Transverse colon (tissue), 3 donors: Measurements from ENCODE around the gene DMRT2.

Source experiments
- CTCF ChIP-seq, 5 experiments: fragments of 200-600 bp in 3 of 5; fragments of 450-650 bp in 2 of 5; sonication (generic) in 3 of 5; IDR thresholded peaks; 1 replicate in 2 of 5; 2 replicates in 3 of 5; pipeline ENCODE4 v1.5.1; 2016 to 2017; ENCODE audit warnings: antibody characterized with exemption in 5 of 5, inconsistent platforms in 3 of 5, mild to moderate bottlenecking in 2 of 5, moderate library complexity in 1 of 5
- POLR2A ChIP-seq: fragments of 450-650 bp; IDR thresholded peaks from one replicate; pipeline ENCODE4 v1.6.1; 2016; ENCODE audit warnings: antibody characterized with exemption, mild to moderate bottlenecking, moderate library complexity

- TF ChIP-seq CTCF (IDR thresholded peaks at IDR 0.05) (no peak), POLR2A (no peak)
These were observed 35.9 kb upstream of the DMRT2 start for GRCh38 chr9:1014225-1014624.
